GM12891 (cell line): Measurements from ENCODE around the gene AARSD1.
"Not testable (repeated sequence)": the region's sequence is repeated elsewhere in the genome, so short reads cannot be mapped to it uniquely, and the experiment has no call there.

Experiments
- DNase-seq: peaks from one replicate; pipeline ENCODE4 v3.0.0; 2011; ENCODE audit warnings: low spot score; ENCODE audit not compliant: insufficient read length
- FAIRE-seq: peaks from 2 replicates; lab custom pipeline; 2011; peaks lifted over from hg19 to GRCh38; lab: Jason Lieb, UNC
- PAX5 ChIP-seq: IDR thresholded peaks from 2 replicates; pipeline ENCODE4 v1.6.1; 2011; ENCODE audit warnings: low read length, moderate library complexity, mild to moderate bottlenecking; ENCODE audit not compliant: insufficient read depth, severe bottlenecking
- POLR2A ChIP-seq: IDR thresholded peaks from 2 replicates; pipeline ENCODE4 v1.6.1; 2011; ENCODE audit warnings: low read depth, low read length, control low read depth
- POLR2AphosphoS5 ChIP-seq: IDR thresholded peaks from 2 replicates; pipeline ENCODE4 v1.6.1; 2011; ENCODE audit warnings: low read depth, low read length, control low read depth
- POU2F2 ChIP-seq: IDR thresholded peaks from 2 replicates; pipeline ENCODE4 v1.6.1; 2011; ENCODE audit warnings: low read depth, mild to moderate bottlenecking, control low read depth, low read length, moderate library complexity
- SPI1 ChIP-seq: IDR thresholded peaks from 2 replicates; pipeline ENCODE4 v1.6.1; 2011; ENCODE audit warnings: low read depth, low read length, control low read depth
- TAF1 ChIP-seq: IDR thresholded peaks from 2 replicates; pipeline ENCODE4 v1.6.1; 2011; ENCODE audit warnings: low read depth, low read length, control low read depth

AARSD1 gene

GRCh38 chr17:42950044-42950783 is 14.0 kb downstream of the AARSD1 start:
- no peak for TF ChIP-seq POU2F2
- no peak for TF ChIP-seq POLR2A
- TF ChIP-seq SPI1, result no peak
- no peak for TF ChIP-seq TAF1
- no peak for TF ChIP-seq PAX5
- no peak for TF ChIP-seq POLR2AphosphoS5
- DNase-seq (no peak), FAIRE-seq (no peak)

DNA sequence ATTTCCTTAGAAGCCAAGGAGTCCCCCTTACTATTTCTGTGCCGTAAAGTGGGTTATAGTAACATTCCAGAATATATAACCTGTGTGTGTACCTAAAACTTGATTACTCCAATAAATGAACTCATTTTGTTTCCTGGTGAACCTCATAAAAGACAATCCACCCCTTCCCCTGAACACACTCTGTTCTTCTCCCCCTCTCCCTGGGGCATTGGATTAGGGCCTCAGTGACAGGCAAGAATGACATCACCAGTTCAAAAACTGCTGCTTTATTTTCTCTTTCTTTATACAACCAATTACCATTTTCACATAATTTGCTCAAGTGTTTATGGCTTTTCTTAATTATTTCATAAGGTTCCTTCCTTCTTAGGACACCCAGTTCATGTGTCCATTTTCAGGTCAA is 17.4 kb downstream of the AARSD1 start:
- TF ChIP-seq POLR2A (no peak), POLR2AphosphoS5 (no peak), POU2F2 (no peak), PAX5 (no peak), TAF1 (no peak), SPI1 (no peak)
- DNase-seq (no peak), FAIRE-seq (no peak)

- TF ChIP-seq SPI1 (no peak), TAF1 (no peak), POU2F2 (no peak), PAX5 (no peak), POLR2A (no peak), POLR2AphosphoS5 (no peak)
- DNase-seq (no peak), FAIRE-seq (no peak)
These were observed 20.0 kb downstream of the AARSD1 start for GRCh38 chr17:42944211-42944610.

DNA sequence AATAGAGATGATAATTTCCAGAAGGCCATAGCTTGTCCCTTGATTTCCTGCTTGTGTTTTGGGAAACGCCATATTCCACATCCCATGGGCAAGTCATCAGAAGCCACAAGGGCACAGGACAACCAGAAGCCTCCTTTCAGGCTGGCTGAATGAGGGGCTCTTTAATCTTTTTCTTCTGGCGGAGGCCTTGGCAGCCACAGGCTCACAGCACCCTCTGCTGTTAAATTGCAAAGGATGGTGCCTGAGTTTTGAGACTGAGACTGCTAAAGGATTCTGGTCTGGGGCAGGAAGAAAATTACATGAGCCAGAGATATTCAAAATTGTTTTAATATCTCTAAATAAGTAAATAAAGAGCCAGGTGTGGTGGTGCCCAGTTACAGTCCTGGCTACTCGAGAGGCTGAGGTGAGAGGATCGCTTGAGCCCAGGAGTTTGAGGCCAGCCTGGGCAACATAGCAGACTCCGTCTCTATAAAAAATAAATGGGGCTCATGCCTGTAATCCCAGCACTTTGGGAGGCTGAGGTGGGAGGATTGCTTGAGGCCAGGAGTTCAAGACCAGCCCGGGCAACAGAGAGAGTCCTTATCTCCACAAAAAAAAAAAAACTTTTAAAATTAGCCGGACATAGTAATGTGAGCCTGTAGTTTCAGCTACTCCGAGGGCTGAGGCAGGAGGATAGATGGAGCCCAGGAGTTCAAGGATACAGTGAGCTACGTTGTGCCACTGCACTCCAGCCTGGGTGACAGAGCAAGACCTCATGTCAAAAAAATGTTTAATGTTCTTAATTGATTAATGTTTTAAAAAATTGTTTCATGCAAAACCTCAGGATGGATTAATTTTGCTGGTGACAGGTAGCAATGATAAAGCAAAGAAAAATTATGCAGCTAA is 26.3 kb downstream of the AARSD1 start:
- FAIRE-seq (peak; percentile 59), DNase-seq (peak; percentile 40)
- TF ChIP-seq POLR2A (no peak), POLR2AphosphoS5 (no peak), TAF1 (no peak), SPI1 (no peak), POU2F2 (no peak), PAX5 (no peak)

- DNase-seq (no peak), FAIRE-seq (no peak)
- TF ChIP-seq PAX5, result no peak
- TF ChIP-seq POLR2A, result no peak
- TF ChIP-seq POLR2AphosphoS5, result no peak
- TF ChIP-seq SPI1, result no peak
- no peak for TF ChIP-seq TAF1
- no peak for TF ChIP-seq POU2F2
These were observed 34.8 kb downstream of the AARSD1 start for GRCh38 chr17:42929497-42929844.

GRCh38 chr17:42928714-42929496 is 35.3 kb downstream of the AARSD1 start:
- DNase-seq, result peak; percentile 32
- no peak for TF ChIP-seq POLR2AphosphoS5
- no peak for TF ChIP-seq POU2F2
- TF ChIP-seq POLR2A, result no peak
- no peak; the same call in 1 of the 2 replicates for TF ChIP-seq SPI1
- TF ChIP-seq TAF1, result no peak
- no peak for TF ChIP-seq PAX5
- FAIRE-seq, result peak; percentile 43

- DNase-seq (no peak), FAIRE-seq (no peak)
- no peak for TF ChIP-seq TAF1
- no peak for TF ChIP-seq POLR2A
- no peak for TF ChIP-seq POU2F2
- no peak for TF ChIP-seq SPI1
- TF ChIP-seq PAX5, result no peak
- no peak for TF ChIP-seq POLR2AphosphoS5
These were observed 39.4 kb downstream of the AARSD1 start for GRCh38 chr17:42924891-42925290.

- not testable (repeated sequence) for FAIRE-seq, DNase-seq
These were observed 40.8 kb downstream of the AARSD1 start for GRCh38 chr17:42923472-42923871.

DNA sequence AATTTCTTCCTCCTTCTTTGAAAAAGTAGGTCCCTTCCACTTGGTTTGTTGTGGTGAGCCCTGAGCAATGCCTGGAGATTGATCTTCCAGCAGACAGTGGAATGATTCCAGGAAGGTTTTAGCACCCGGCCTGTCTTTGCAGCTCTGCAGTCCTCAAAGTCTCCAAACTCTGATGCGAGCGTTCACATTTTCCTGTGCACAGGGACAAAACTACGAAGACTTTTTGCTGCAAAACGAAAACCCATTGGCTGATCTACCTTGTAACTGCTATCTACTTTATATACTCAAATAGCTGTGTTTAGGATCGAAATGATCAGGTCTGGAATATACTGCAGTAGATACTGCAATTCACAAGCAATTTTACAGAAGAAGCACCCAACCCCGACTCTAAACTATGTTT is 42.0 kb downstream of the AARSD1 start:
- no peak for FAIRE-seq
- TF ChIP-seq TAF1, result no peak
- no peak for TF ChIP-seq SPI1
- no peak for TF ChIP-seq POLR2AphosphoS5
- no peak for TF ChIP-seq PAX5
- no peak for TF ChIP-seq POU2F2
- no peak for TF ChIP-seq POLR2A
- DNase-seq, result no peak

DNA sequence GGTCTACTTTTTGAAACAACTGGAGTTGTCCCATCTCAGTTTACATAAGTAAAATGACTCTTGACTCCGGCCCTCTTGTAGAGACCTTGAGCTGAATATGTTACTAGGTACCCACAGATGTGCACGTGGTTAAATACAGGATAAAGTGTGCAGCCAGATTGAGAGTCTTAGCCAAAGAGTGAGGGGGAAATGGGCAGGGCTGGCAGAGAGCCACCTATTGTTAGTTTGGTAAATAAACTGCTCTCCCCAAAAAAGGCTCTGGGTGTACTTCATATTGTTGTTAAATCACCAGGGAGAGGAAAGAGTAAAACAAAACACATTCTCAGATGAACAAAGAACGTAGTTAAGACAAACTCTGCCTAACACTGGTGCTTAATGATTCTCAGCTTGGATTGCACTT is 43.3 kb downstream of the AARSD1 start:
- FAIRE-seq (no peak), DNase-seq (no peak)
- TF ChIP-seq TAF1 (no peak), POLR2A (no peak)
